ENCODE measurements around the gene PRR23E.

PRR23E gene

GRCh38 chr3:127185962-127186674 lies 6.8 kb upstream of the PRR23E start:
- no peak for DNase-seq

- no peak for DNase-seq
Observed at GRCh38 chr3:127187316-127187715, 5.6 kb upstream of the PRR23E start.

- no peak for DNase-seq
Observed at GRCh38 chr3:127193341-127193740, 410 bp downstream of the PRR23E start.

GRCh38 chr3:127193775-127194174 lies 844 bp downstream of the PRR23E start:
- DNase-seq, result no peak

GRCh38 chr3:127194601-127195187 lies 1.8 kb downstream of the PRR23E start:
- no peak for DNase-seq

- DNase-seq, result no peak
Observed at GRCh38 chr3:127195417-127195816, 2.5 kb downstream of the PRR23E start.

- no peak for DNase-seq
Observed at GRCh38 chr3:127196002-127196401, 3.1 kb downstream of the PRR23E start.

- DNase-seq, result no peak
Observed at GRCh38 chr3:127196466-127197299, 3.8 kb downstream of the PRR23E start.

GRCh38 chr3:127197300-127198189 lies 4.6 kb downstream of the PRR23E start:
- no peak for DNase-seq

GRCh38 chr3:127200086-127200691 lies 7.3 kb downstream of the PRR23E start:
- no peak for DNase-seq

GRCh38 chr3:127203024-127203423 lies 10.1 kb downstream of the PRR23E start:
- DNase-seq, result no peak

- DNase-seq, result no peak
Observed at GRCh38 chr3:127204841-127205582, 12.1 kb downstream of the PRR23E start.

GRCh38 chr3:127206154-127206553 lies 13.2 kb downstream of the PRR23E start:
- DNase-seq, result no peak

- DNase-seq, result no peak
Observed at GRCh38 chr3:127206611-127207516, 13.9 kb downstream of the PRR23E start.

GRCh38 chr3:127207727-127208482 lies 15.0 kb downstream of the PRR23E start:
- no peak for DNase-seq

- no peak for DNase-seq
Observed at GRCh38 chr3:127208483-127209100, 15.7 kb downstream of the PRR23E start.

GRCh38 chr3:127209155-127209839 lies 16.4 kb downstream of the PRR23E start:
- no peak for DNase-seq

GRCh38 chr3:127209840-127210653 lies 17.1 kb downstream of the PRR23E start:
- DNase-seq, result no peak

All from activated T-cell treated with anti-CD3 and anti-CD28 coated beads, Interleukin-2, amount 50 U/mL, for 48 hours (primary cell).